ENCODE measurements around the gene GPT2.

The GPT2 gene

DNA sequence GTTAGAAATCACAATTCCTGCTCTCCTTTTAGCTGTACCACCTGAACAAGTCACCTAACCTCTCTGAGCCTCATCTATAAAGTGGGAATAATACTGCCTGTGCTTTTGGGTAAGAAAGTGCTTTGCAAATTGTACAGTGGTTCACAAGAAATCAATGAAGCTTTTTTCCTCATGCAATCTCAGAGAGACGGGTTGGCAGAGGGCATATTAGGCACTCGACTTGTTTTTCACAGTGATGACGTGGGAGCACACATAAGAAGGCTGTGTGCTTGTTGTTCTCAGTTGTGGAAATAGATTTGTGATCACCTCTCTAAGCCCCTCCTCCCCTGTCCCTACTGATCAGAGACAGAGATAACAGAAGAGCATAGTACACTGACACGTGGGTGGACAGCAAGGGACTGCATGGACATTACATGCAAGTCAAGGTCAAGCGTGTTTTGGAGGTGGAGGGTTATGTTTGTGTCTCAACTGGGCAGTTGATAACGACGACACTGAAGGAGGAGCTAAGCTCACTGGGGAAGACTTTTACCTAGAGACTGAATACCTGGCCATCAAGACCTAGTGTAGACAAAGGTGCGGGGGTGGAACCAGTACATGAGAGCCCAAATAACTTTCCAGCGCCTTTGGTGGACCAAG is 1.7 kb upstream of the GPT2 start:
- TF ChIP-seq, protein P1, sequence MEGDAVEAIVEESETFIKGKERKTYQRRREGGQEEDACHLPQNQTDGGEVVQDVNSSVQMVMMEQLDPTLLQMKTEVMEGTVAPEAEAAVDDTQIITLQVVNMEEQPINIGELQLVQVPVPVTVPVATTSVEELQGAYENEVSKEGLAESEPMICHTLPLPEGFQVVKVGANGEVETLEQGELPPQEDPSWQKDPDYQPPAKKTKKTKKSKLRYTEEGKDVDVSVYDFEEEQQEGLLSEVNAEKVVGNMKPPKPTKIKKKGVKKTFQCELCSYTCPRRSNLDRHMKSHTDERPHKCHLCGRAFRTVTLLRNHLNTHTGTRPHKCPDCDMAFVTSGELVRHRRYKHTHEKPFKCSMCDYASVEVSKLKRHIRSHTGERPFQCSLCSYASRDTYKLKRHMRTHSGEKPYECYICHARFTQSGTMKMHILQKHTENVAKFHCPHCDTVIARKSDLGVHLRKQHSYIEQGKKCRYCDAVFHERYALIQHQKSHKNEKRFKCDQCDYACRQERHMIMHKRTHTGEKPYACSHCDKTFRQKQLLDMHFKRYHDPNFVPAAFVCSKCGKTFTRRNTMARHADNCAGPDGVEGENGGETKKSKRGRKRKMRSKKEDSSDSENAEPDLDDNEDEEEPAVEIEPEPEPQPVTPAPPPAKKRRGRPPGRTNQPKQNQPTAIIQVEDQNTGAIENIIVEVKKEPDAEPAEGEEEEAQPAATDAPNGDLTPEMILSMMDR (IDR thresholded peaks at IDR 0.05; ENCODE audit: control extremely low read depth, extremely low read depth, low read depth, missing control alignments) = no peak
- ChIA-PET POLR2A (no interaction called here), CTCF (interaction anchor here (0.9 to 2.4 kb wide), 7 partner anchors 9 to 209 kb away, joined by 3 to 12 read pairs (median 5); no protein-coding TSS in a partner anchor)
- no peak for DNase-seq (ENCODE audit: extremely low spot score)

DNA sequence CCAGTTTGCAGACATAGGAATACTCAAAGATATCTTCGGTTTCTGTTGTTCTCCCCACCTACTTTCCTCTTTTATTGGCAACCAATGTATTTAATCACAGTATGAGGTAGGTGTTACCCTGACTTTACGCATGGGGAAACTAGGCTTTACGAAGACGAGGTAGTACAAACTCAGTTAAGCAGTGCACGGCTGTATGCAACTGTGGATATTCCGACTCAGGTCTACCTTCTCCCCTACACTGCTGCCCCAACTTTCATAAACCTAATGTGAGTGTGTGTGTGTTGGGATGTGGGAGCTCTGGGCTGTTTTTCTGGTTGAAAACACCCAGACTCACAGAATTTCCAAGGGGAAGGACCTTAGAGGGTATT is 1.2 kb upstream of the GPT2 start:
- ChIA-PET CTCF (interaction anchor here (1.3 to 2.4 kb wide), 4 partner anchors 9 to 261 kb away, joined by 3 to 12 read pairs (median 6); partner anchors contain the start of gene NETO2), POLR2A (no interaction called here)
- no peak for DNase-seq (ENCODE audit: extremely low spot score)
- TF ChIP-seq, protein P1 (IDR thresholded peaks at IDR 0.05; ENCODE audit: control extremely low read depth, extremely low read depth, low read depth, missing control alignments) = no peak

DNA sequence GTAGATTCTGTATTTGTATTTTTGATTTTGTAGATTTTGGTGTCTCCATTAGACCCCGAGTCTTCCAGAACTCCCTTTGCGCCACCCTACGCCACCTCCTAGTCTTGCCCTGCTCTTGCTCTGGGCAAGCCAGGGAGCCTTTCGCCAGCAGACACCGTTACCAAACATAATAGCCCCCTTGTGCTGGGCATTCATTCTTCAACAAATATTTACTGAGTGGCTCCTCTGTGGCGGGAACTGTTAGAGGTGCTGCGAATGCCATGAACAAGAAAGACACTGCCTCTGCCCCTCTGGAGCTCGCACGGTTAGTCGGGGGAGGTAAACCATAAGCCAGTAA is 841 bp upstream of the GPT2 start:
- POLR2A ChIA-PET = no interaction called here
- no peak for DNase-seq (ENCODE audit: extremely low spot score)
- TF ChIP-seq, protein P1 (IDR thresholded peaks at IDR 0.05; ENCODE audit: control extremely low read depth, extremely low read depth, low read depth, missing control alignments) = no peak
- CTCF ChIA-PET = interaction anchor here (0.6 to 7.1 kb wide), 9 partner anchors 19 to 261 kb away, joined by 3 to 66 read pairs (median 5); partner anchors contain the start of gene NETO2

DNA sequence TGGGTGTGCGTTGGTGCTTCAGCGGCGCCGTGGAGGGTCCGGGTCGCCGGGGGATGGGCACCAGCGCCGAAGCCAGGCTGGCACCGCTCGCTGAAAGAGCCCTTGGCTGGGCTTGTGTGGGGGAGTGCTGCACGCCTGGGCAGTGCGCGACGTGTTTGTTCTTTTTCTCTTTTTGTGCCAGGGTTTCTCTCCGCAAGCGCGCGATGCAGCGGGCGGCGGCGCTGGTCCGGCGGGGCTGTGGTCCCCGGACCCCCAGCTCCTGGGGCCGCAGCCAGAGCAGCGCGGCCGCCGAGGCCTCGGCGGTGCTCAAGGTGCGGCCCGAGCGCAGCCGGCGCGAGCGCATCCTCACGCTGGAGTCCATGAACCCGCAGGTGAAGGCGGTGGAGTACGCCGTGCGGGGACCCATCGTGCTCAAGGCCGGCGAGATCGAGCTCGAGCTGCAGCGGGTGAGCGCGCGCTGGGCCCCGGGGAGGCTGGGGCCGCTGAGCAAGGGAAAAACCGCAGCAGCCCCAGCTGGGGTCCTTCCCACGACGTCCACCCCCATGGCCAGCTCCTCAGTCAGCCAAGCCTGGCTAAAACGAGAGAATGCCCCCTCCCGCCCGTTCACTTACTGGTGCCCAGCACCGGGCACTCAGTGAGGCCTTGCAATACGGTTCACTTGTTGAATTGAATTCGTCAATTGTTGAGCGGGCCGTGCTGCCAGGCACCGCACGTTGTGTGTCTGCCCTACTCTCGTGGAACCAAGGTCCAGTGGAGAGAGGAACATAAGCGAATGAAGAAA is 541 bp downstream of the GPT2 start:
- TF ChIP-seq, protein P1 (IDR thresholded peaks at IDR 0.05; ENCODE audit: control extremely low read depth, extremely low read depth, low read depth, missing control alignments) = no peak
- no peak for DNase-seq (ENCODE audit: extremely low spot score)
- CTCF ChIA-PET = interaction anchor here (1.0 to 7.1 kb wide), 11 partner anchors 11 to 260 kb away, joined by 3 to 66 read pairs (median 5); partner anchors contain the start of gene NETO2
- POLR2A ChIA-PET = no interaction called here

DNA sequence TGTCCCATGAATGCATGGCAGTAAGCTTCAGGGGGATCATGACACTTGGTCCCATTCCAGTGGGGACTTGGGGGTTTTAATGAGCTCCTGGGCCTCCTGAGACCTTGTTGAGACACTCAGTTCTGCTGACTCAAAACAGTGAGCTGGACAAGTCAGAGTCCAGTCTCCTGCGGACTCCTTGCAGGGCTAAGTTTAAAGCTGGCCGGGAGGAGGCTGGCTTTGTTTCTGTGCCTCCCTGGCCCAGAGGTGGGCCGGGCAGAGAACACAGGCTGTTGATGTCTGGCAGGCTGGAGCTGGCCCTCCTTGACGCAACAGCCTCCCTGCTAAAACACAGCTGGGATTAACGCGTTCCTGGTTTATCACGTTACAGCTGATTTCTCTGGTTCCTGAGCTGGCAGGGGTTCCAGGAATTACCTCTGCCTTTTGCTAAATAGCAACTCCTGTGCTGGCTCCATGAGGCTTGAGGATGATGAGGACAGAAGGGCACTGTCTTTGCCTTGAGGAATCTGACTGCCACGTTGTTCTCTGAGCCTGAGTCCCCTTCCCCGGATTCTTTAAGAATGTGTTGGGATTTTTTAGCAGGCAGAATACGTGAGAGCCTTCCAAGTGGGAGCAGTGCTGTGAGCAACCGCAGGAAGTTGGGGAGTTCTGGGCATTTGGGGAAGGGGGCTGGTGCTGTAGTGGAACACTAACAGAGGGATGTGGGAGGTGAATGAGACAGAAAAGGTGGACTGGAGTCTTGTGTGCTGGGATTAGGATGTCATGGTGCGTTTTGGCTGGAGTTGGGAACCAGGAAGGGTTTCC is 2.0 kb downstream of the GPT2 start:
- CTCF ChIA-PET = interaction anchor here (0.9 to 7.1 kb wide), 12 partner anchors 10 to 151 kb away, joined by 3 to 66 read pairs (median 5); no protein-coding TSS in a partner anchor
- POLR2A ChIA-PET = no interaction called here
- TF ChIP-seq, protein P1 (IDR thresholded peaks at IDR 0.05; ENCODE audit: control extremely low read depth, extremely low read depth, low read depth, missing control alignments) = no peak
- DNase-seq (ENCODE audit: extremely low spot score) = no peak
